Limb (tissue), 2 donors: ENCODE data around the gene ULBP3.

Experiments used
- DNase-seq, 2 donors: peaks; one replicate each; pipeline ENCODE4 v3.0.0-alpha.2; 2016; ENCODE audit errors: extremely low spot score in 2 of 2

Gene ULBP3

DNA sequence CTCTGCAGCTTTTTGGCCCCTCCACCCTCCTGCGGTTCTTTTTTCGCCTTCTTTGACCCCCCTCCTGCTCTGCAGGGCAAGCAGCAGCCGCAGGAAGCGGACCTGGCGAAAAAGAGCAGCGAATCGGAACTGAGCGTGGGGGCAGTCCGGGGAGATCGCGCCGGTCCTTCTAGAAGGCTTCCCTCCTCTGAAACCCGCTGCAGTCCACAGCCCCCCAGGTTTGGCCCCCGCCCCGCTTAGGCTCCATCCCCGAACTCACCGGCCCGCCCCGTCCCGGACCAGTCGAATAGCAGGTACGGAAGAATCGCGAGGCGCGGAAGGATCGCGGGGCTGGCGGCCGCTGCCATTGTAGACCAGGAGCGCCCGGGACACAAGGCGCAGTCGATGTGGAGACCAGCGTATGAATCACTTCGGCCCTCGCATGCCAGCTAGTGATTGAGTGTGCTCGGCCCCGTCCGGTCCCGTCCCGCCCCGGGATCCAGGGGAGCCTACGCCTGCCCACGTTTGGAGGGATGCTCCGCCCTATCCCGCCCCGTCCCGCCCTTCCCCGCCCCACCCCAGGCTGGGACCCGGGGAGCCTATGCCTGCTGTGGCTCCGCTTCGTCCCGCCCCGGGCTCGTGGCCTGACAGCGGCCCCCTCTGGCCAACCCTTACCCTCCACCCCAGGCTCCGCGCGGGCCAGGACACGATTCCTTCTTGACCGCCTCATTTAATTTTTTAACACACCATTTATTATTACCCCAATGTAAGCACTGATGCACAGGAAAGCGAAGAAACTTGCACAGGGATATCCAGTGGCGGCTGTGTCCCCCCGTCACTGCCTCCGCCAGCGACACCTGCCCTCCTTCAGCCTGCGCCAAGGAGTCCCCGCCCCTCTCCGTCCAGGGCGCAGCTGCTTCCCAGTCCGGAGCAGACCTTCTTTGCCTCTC is at the start of gene ULBP3:
Gene ULBP3 (minus strand): TSS at position 402 of the 929 bp plus-strand sequence. CDS start 55 bp downstream, at position 347.
- peak; percentile 82 to 90 for DNase-seq

DNA sequence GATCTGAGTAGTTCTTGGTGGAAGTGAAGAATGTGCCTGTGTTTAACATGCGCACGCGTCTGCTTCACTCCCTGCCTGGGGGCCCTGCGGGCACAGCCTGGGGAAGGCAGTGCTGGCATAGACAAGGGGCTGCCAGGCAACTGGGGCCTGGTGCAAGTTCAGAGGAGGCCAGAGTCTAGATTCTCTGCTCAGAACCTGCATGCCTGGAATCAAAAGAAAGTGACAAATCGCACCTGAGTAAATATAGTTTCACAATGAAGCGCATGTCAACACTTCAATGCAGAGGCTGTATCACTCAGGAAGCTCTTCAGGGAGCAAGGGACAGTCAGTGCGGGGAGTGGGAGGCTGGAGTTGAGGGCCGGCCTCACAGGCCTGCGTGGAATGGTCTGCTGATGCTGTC is 49.7 kb upstream of the ULBP3 start:
- DNase-seq = no peak

- no peak for DNase-seq
Observed at GRCh38 chr6:150118203-150118602, 49.3 kb upstream of the ULBP3 start.

DNA sequence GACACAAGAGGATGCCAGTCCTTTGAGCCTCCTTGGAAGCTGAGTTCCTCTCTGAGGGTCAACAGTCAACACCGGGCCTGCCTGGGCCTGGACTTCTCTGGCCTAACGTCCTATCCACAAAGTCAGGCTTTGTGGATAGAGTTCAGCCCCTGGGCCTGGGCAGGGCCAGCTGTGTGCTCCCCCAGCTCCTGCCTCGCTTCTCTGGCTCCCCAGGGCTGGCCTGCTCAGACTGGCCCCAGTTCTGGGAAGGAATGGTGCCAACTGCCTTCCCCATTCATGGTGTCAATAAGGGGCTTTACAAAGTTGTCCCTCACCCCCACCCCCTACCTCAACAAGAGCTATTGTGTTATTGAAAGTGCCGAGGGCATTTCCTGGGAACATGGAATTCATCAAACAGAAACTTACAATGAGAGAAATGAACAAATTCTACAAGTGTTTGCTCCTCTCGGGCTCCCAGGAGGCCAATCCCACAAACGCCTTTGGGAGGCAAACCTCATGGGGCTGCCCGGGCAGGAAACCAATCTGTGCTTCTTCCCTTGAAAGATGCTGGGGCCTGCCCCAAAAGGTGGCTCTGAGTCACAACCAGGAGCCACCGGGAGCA is 47.4 kb upstream of the ULBP3 start:
- DNase-seq = no peak

DNA sequence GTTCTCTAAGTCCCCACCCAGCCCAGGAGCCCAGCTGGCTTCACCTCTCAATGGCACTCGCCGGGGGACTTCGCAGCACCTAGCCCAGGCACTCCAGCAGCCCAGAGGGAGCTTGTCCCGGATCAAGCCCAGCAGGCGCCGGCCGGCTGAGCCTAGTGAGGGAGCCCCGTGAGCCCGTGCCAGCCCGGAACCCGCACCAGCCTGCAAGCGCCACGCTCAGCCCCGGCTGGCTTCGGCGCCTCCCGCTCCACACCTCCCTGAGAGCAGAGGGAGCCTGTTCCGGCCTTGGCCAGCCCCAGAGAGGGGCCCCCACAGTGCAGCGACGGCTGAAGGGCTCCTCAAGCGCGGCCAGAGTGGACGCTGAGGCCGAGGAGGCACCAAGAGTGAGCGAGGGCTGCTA is 46.8 kb upstream of the ULBP3 start:
- no peak for DNase-seq

- DNase-seq = no peak
Observed at GRCh38 chr6:150112233-150112632, 43.3 kb upstream of the ULBP3 start.

DNA sequence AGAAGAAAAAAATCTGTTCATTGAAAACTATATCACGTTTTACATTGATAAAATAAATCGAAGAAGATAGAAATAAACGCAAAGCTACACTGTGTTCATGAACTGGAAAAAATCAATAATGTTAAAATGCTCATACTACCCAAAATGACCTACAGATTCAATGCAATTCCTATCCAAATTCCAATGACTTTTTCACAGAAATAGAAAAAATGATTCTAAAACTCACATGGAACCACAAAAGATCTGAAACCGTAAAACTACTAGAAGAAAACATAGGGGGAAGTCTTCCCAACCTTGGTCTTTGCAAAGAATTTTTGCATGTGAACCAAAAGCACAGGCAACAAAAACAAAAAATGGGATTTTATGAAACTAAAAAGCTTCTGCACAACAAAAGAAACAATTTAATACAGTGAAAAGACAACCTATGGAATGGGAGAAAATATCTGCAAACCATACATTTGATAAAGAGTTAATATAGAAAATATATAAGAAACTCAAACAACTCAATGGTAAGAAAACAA is 33.9 kb upstream of the ULBP3 start:
- DNase-seq = no peak

DNA sequence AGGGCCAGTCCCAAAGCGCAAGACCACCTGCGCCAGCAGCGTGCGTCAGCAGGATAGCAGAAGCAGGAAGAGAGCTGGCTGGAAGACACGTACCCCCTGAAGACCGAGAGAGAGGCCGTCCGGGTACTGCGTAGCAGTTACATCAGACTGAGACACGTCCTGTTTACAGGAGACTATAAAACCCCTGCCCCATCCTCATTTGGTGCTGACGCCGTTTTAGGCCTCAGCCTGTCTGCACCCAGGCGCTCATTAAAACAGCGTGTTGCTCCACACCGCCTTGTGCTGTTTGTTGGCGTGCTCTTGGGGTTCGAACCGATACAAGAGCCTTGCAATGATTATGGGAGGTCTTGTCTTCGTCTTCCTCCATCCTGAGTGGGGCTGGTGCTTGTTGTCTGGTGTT is 31.8 kb upstream of the ULBP3 start:
- no peak for DNase-seq

- no peak for DNase-seq
Observed at GRCh38 chr6:150099953-150100352, 31.0 kb upstream of the ULBP3 start.

- DNase-seq = no peak
Observed at GRCh38 chr6:150099546-150099945, 30.6 kb upstream of the ULBP3 start.

GRCh38 chr6:150098155-150098554 is 29.2 kb upstream of the ULBP3 start:
- DNase-seq = no peak

GRCh38 chr6:150093397-150093796 is 24.5 kb upstream of the ULBP3 start:
- DNase-seq = no peak

DNA sequence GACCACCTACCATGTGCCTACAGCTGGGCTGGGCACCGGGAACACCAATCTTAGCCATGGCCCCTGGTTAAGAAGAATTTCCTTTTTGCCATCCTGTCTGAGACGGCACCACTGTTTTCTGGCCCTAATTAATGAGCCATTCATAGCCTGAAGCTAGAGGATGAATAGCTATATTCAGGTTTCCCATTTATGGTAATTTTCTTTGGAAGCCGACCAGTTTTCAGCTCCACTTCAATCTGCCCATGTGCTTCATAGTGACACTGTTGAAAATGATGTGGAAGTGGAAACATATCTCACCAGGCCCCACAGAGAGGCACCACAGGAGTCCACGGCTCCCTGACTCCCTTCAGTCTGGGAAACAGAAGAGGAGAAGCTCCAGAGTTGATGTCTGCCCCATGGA is 22.6 kb upstream of the ULBP3 start:
- DNase-seq = peak in 1 of 2 donors; percentile 38

DNA sequence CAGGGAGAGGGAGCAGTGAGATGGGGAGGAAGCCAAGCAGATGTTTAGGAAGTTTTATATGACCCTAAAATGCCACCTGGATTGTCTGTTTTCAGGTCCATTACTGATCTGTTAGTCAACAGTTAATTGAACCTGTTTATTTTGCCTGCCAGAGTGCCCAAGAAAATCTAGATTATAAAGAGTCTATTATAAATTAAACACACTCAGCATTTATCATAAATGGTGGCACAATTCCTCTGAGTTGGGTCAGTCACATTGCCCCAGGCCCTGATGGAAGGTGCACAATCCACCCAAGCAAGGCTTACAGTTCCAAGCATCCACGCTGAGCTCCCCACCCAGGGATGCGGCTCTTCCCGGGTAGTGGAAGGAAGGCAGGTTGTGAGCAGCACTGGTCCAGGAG is 21.4 kb upstream of the ULBP3 start:
- no peak for DNase-seq

DNA sequence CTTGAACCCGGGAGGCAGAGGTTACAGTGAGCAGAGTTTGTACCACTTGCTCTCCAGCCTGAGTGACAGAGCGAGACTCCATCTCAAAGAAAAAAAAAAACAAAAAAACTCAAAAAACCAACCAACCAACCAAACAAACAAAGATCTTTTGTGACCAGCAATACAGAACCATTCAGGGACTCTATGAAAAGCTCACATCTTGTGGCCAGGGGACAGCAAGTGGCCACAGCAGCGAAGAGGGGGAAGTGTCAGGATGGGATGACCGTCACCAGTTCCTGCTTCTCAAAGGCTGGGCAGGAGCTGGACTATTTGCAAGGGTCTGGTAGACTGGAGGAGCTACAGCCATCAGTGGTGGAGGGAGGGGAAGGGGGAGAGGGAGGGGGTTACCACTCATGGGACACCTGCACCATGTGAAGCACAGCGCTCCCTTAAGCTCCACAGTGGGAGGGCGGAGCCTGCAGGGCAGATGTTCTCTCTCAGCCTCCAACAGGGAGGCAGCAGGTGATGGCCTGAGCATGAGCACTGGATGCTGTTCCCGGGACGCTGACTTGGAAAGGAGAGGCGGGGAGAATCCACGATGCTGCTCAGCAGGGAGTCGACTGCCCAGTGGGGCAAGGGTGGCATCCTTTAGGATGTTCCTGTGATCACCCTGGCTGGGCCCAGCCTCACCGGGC is 19.7 kb upstream of the ULBP3 start:
- DNase-seq = no peak

- no peak for DNase-seq
Observed at GRCh38 chr6:150087336-150087735, 18.4 kb upstream of the ULBP3 start.

DNA sequence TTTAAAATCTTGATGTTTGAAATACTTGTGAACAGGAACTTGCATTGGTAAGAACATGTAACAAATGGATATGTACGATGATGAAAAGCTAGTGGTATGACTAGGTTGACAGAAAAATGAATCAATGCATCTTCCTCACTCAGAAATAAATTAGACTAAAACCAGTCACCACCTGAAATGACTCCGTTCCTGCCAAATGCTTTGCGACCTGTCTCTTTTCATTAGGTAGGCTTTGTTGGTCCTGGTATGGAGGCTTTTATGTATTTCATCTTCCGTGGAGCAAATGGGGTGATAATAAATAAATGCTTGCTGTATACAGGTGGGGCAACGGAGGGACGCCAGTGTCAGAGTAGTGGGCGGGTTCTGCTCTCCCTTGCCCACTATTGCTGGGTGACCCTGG is 17.1 kb upstream of the ULBP3 start:
- no peak for DNase-seq

GRCh38 chr6:150084426-150084825 is 15.5 kb upstream of the ULBP3 start:
- DNase-seq = no peak

DNA sequence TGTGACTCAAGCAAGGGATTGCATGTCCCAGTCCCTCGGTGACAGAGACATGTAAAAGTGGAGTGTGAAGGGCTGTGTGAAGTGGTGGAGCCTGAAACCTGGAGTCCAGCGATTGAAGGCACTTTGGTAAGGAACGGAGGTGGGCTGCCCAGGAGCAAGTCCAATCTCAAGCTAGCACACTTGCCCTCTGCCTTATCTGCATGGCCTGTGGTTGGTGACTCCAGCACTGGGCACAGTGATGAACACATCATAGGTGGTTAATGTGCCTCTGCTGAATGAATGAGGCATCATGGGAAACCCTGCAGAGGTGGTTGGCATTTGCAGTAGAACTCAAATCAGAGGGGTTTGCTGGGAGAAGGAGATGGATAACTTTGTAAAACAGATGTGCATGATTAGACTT is 14.9 kb upstream of the ULBP3 start:
- DNase-seq = no peak

GRCh38 chr6:150081702-150082101 is 12.8 kb upstream of the ULBP3 start:
- DNase-seq = no peak

DNA sequence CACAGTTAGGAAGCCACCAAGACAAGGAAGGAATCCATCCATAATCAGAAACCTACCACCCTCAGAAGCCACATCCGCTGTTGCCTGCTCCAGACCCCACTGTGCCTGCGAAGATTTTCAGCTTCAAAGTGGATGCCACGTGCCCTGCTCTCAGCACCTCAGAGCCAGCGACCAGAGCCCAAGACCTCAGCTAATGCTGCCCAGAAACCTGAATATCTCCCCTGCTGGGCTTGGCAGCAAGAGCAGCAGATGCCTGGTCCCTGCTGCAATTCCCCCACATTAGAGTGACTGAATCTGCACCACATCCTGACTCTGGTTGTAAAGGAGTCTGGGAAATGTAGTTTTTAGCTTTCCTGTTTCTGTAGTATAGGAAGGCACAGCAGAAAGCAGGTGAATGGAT is 10.7 kb upstream of the ULBP3 start:
- no peak for DNase-seq

DNA sequence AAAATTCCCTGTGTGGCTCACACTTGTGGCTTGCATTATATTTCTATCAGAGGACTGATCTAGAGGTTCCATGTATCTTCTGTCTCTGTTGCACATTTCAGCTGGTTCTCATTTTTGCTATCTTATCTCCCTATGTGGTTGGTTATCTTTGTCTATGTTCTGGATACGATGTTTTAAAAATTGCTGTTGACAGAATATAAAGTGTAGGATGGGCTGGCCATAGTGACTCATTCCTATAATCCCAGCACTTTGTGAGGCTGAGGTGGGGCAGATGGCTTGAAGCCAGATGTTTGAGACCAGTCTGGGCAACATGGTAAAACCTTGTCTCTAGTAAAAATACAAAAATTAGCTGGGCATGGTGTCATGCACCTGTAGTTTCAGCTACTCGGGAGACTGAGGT is 9.9 kb upstream of the ULBP3 start:
- DNase-seq = no peak
